Brain pericyte (primary cell): ENCODE measurements around the gene VANGL2.

Experiments
- DNase-seq: peaks from one replicate; pipeline ENCODE4 v3.0.0-alpha.2; 2012; ENCODE audit warnings: low read depth, low spot score

Gene VANGL2

GRCh38 chr1:160400223-160400645 lies at the start of gene VANGL2:
TSS of gene VANGL2 (plus strand) at chr1:160400564. CDS start at chr1:160415838, 15,274 bp downstream.
- DNase-seq: no peak

- no peak for DNase-seq
These were observed 48.7 kb upstream of the VANGL2 start for GRCh38 chr1:160351629-160352028.

GRCh38 chr1:160352555-160352954 lies 47.8 kb upstream of the VANGL2 start:
- no peak for DNase-seq

- no peak for DNase-seq
These were observed 47.1 kb upstream of the VANGL2 start for GRCh38 chr1:160353223-160353622.

- DNase-seq: no peak
These were observed 45.9 kb upstream of the VANGL2 start for GRCh38 chr1:160354388-160354985.

- no peak for DNase-seq
These were observed 42.9 kb upstream of the VANGL2 start for GRCh38 chr1:160357286-160358002.

DNA sequence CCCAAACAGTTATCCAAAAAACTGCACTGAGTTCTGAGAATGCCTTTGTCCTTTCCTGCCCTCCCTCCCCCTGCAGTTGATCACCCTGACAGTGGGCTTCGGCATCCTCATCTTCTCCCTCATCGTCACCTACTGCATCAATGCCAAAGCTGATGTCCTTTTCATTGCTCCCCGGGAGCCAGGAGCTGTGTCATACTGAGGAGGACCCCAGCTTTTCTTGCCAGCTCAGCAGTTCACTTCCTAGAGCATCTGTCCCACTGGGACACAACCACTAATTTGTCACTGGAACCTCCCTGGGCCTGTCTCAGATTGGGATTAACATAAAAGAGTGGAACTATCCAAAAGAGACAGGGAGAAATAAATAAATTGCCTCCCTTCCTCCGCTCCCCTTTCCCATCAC lies 42.3 kb upstream of the VANGL2 start:
- no peak for DNase-seq

- DNase-seq: no peak
These were observed 40.7 kb upstream of the VANGL2 start for GRCh38 chr1:160359559-160360226.

DNA sequence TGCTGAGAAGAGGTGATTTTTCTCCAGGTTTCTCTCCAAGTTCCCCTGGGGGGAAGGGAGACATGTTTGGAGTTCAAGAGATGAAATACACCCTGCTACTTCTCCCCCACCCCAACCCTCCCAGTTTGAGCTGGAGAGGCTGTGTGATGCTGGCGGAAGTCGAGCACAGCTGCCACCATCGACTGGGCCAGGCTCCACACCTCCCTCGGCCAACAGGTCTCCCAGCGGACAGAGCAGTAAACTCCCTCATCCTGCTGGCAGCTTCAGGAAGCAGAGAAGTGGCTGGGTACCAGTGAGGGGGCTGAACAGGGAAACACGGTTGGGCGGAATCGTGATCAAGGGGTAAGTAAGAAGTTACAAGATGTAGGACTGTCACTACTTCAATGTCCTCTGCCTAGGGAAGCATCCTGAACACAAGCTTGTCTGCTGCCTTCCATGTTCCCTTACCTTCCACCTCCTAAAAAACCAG lies 40.1 kb upstream of the VANGL2 start:
- DNase-seq: no peak

- DNase-seq: no peak
These were observed 39.2 kb upstream of the VANGL2 start for GRCh38 chr1:160361199-160361598.

GRCh38 chr1:160361814-160362167 lies 38.6 kb upstream of the VANGL2 start:
- DNase-seq: no peak

GRCh38 chr1:160362168-160362957 lies 38.0 kb upstream of the VANGL2 start:
- DNase-seq: no peak

DNA sequence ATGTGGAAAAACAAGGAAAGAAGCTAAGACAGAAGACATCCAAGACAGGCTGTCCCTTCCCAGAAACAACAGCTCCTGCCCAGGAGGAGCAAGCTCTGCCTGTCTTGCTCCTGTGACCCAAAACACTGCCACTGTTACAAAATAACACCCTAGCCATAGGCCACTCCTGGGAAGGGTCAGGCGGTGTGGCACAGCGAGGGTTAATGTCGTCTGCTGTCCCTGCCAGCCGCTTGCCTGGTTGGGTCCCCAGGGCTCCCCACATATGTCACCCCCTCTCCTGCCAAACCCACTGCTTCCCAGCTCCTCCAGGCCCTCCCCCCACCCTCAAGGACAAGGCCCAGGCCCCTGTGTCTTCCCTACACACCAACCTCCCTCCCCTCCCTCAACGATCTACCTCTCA lies 37.4 kb upstream of the VANGL2 start:
- DNase-seq: no peak

DNA sequence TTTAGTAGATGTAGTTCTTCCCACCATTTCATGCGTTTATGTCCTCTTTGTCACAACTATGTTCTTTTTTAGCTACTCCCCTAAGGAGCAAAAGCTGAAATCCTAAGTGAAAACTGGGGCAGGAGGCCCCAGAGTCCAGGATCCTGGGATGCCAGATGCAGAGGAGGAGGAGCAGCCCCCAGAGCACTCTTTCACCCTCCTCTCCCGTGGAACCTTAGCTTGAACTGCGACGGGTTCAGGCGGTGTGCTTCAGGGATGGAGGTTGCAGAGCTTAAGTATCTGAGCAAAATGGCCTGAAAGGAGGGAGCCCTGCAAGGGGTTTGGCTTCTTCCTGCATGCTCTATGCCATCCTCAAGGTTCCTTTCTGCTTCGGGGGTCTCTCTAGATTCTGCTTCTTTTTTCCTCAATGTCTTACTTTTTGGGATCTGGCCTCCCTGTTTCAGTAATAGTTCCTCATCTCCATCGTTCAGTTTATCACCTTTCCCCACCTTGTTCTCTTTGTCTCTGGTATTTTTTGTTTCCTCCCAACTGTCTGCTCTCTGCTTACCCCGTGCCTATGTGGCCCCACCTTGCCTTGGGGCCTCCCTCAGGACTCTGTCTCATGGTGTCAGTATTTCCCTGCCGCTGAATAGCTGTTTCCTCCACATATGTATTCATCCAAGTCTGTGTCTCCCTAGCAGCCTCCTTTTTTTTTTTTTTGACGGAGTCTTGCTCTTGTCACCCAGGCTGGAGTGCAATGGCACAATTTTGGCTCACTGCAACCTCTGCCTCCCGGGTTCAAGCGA lies 36.2 kb upstream of the VANGL2 start:
- no peak for DNase-seq

DNA sequence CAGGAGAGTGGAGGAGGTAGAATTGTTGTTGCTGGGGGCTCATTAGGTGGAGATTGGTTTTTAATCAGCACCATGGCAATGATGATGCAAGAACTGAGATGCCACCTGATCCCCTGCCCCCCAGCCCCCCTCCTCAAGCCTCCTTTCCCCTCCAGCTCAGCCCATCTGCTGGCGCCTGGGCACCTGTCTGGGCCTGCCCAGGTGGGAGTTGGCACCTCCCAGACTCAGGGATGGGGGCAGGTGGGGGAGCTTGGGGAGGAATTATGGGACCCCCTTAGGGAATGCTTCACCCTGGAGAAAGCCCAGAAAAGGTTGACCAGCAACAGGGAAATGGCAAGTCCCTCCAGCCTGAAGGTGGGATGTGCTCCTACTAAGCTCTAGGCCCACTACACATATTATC lies 35.0 kb upstream of the VANGL2 start:
- no peak for DNase-seq

DNA sequence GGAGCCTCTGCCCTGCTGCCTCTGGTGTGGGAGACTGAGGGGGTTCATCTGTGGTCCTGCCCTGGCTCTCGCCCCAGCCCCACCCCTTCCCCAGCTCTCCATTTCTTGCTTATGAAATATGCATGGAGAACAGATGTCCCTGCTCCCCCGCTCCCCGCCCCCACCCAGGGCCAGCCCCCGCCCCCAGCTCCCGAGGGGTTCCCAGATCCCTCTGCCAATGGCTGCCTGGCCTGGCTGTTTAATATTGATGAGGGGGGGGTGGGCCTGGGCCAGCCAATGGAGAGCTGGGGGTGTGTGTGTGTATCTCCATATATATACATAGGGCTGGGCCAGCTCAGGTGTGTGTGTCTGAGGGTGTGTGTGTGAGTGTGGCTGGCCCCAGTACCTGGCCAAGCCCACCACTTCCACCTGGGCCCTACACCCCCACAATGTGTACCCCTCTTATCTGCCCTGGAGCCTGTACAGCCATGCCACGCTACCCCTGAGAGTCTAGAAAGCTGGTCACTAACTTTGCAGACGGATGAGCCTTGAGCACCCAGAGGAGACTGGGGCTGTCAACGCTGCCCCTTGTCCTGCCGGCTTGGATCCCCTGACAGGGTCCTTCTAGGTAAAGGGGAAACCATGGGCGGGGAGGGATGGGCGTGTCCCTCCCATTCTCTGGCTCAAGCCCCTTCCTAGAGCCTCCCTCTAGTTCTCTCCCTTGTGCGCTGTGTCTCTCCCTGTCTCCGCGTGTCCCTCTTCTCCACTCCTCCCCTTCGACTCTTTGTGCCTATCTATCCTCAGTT lies 33.4 kb upstream of the VANGL2 start, which contains the start of gene NHLH1:
TSS of gene NHLH1 (plus strand) at position 341 of the 785 bp plus-strand sequence. CDS start 3,661 bp downstream, outside the sequence.
- DNase-seq: no peak

GRCh38 chr1:160367516-160367900 lies 32.9 kb upstream of the VANGL2 start:
- no peak for DNase-seq

- DNase-seq: no peak
These were observed 32.1 kb upstream of the VANGL2 start for GRCh38 chr1:160367934-160368923.

- no peak for DNase-seq
These were observed 31.3 kb upstream of the VANGL2 start for GRCh38 chr1:160369087-160369486.
